Fibroblast of lung (primary cell): ENCODE measurements around the gene ACVR1B. TPM values are rescaled to one million over a fixed set of nuclear protein-coding genes. Genes with fewer than 3 reads are reported as not detected.

Experiments used
- DNase-seq, 2 donors: peaks; one replicate each; pipeline versions ENCODE4 v3.0.0 to v3.0.0-alpha.2; 2010; ENCODE audit warnings: low read depth in 2 of 2
- H2AFZ ChIP-seq: 2 replicates; pipeline ENCODE4 v1.5.1; 2012; ENCODE audit warnings: low read length, control low read depth, inconsistent platforms
- H3K27ac ChIP-seq: 2 replicates; pipeline ENCODE4 v1.5.1; 2011; ENCODE audit warnings: low read length, control low read depth; ENCODE audit not compliant: insufficient read depth
- H3K27me3 ChIP-seq: 2 replicates; pipeline ENCODE4 v1.5.1; 2011; ENCODE audit warnings: mild to moderate bottlenecking, low read length; ENCODE audit not compliant: control insufficient read depth, insufficient read depth
- H3K36me3 ChIP-seq: 2 replicates; pipeline ENCODE4 v1.5.1; 2011; ENCODE audit warnings: low read length; ENCODE audit not compliant: control insufficient read depth, insufficient read depth
- H3K4me1 ChIP-seq: 2 replicates; pipeline ENCODE4 v1.5.1; 2011; ENCODE audit warnings: low read length; ENCODE audit not compliant: control insufficient read depth, insufficient read depth; ENCODE audit errors: extremely low read depth
- H3K4me2 ChIP-seq: 2 replicates; pipeline ENCODE4 v1.5.1; 2011; ENCODE audit warnings: low read length, control low read depth; ENCODE audit not compliant: insufficient read depth; ENCODE audit errors: extremely low read depth
- H3K4me3 ChIP-seq, 4 experiments: fragments of 200-600 bp in 1 of 4; sonication (generic) in 1 of 4; replicated peaks in 1 of 4; 2 replicates each; pipeline ENCODE4 v1.5.1; 2011 to 2016; ENCODE audit warnings: low read length in 4 of 4, low read depth in 3 of 4, mild to moderate bottlenecking in 3 of 4, control low read depth in 2 of 4, inconsistent platforms in 1 of 4, mixed read lengths in 1 of 4; ENCODE audit not compliant: insufficient read depth in 1 of 4; ENCODE audit errors: control extremely low read depth in 1 of 4
- H3K79me2 ChIP-seq: 2 replicates; pipeline ENCODE4 v1.5.1; 2012; ENCODE audit warnings: mild to moderate bottlenecking, low read length, inconsistent platforms; ENCODE audit not compliant: control insufficient read depth, insufficient read depth
- H3K9ac ChIP-seq: 2 replicates; pipeline ENCODE4 v1.5.1; 2011; ENCODE audit warnings: mild to moderate bottlenecking, low read length, control low read depth; ENCODE audit not compliant: insufficient read depth
- H3K9me3 ChIP-seq: 2 replicates; pipeline ENCODE4 v1.5.1; 2012; ENCODE audit warnings: low read depth, low read length; ENCODE audit not compliant: control insufficient read depth, insufficient read depth
- H4K20me1 ChIP-seq: 2 replicates; pipeline ENCODE4 v1.5.1; 2011; ENCODE audit warnings: low read length; ENCODE audit not compliant: control insufficient read depth, insufficient read depth; ENCODE audit errors: extremely low read depth
- EZH2 ChIP-seq: IDR thresholded peaks from 2 replicates; pipeline ENCODE4 v1.5.1; 2012; ENCODE audit warnings: low read length, control low read depth, mild to moderate bottlenecking; ENCODE audit errors: missing control alignments
- polyA plus RNA-seq, 2 donors: library from polyadenylated mRNA; depleted of rRNA in 1 of 2; stranded (reverse) in 1 of 2; unstranded in 1 of 2; fragments of >200 nt; gene quantifications; 2 replicates each; pipeline ENCODE4 v1.2.1, GENCODE V29; 2011 to 2012; ENCODE audit warnings: missing spikeins in 1 of 2
- total RNA-seq: library from RNA; depleted of rRNA; stranded (reverse); fragments of >200 nt; gene quantifications from 2 replicates; pipeline ENCODE4 v1.2.1, GENCODE V29; 2014
- TF ChIP-seq, protein P1 (sequence below), 2 donors: IDR thresholded peaks in 1 of 2; conservative IDR thresholded peaks in 1 of 2; 1 replicate in 1 of 2; 2 replicates in 1 of 2; pipeline ENCODE4 v1.5.1; 2011 to 2012; ENCODE audit warnings: low read length in 2 of 2, control low read depth in 1 of 2, inconsistent platforms in 1 of 2, low read depth in 1 of 2, mild to moderate bottlenecking in 1 of 2

ACVR1B gene
- total and polyA plus RNA-seq, 2 donors (not counting 1 experiment from before 2014, with no cell fraction given), result 12.4 to 13.6 TPM

DNA sequence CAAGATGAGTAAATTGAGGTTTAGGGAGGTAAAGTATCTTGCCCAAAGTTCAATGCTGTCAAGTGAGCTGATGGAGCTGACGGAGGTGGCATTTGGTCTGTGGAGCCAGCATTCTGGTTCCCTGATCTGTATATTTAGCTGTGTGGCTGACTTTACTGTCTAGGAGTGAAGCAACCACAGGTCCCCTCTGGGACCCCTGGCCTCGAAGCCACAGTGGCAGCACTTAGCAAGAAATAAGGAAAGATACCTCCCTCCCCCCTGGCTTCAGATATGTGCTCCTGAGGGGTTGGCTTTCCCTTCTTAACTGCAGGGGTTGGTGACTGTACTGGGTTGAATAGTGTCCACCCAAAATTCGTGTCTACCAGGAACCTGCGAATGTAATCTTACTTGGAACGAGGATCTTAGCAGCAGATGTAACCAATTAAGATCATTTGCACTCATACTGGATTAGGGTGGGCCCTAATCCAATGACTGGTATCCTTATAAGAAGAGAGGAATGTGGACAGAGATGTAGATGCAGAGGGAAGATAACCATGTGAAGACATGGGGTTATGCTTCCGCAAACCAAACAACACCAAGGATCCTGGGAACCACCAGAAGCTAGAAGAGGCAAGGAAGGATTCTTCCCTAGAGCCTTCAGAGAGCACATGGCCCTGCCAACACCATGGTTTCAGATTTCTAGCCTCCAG, 2.0 kb upstream of the ACVR1B start:
- no peaks in the 10 kb centered on the region for H3K36me3 ChIP-seq
- no peak overlapping the region for H2AFZ ChIP-seq
- no peak overlapping the region for H3K4me2 ChIP-seq
- peaks cover under 1% of the 10 kb centered on the region for H3K4me1 ChIP-seq
- DNase-seq, result no peak
- H3K4me3 ChIP-seq, result no peak overlapping the region
- no peaks in the 10 kb centered on the region for H3K9me3 ChIP-seq
- H3K79me2 ChIP-seq, result peaks cover 12% of the 10 kb centered on the region
- peaks cover 13% of the 10 kb centered on the region for H3K27me3 ChIP-seq
- no peaks in the 10 kb centered on the region for H4K20me1 ChIP-seq
- no peak for TF ChIP-seq EZH2
- TF ChIP-seq, protein P1, sequence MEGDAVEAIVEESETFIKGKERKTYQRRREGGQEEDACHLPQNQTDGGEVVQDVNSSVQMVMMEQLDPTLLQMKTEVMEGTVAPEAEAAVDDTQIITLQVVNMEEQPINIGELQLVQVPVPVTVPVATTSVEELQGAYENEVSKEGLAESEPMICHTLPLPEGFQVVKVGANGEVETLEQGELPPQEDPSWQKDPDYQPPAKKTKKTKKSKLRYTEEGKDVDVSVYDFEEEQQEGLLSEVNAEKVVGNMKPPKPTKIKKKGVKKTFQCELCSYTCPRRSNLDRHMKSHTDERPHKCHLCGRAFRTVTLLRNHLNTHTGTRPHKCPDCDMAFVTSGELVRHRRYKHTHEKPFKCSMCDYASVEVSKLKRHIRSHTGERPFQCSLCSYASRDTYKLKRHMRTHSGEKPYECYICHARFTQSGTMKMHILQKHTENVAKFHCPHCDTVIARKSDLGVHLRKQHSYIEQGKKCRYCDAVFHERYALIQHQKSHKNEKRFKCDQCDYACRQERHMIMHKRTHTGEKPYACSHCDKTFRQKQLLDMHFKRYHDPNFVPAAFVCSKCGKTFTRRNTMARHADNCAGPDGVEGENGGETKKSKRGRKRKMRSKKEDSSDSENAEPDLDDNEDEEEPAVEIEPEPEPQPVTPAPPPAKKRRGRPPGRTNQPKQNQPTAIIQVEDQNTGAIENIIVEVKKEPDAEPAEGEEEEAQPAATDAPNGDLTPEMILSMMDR (conservative IDR thresholded peaks at IDR 0.05 in 1 of 2, IDR thresholded peaks at IDR 0.05 in 1 of 2; ENCODE audit: low read depth in 1 of 2, low read length in 2 of 2), result no peak
- H3K9ac ChIP-seq, result no peak overlapping the region
- no peak overlapping the region for H3K27ac ChIP-seq

DNA sequence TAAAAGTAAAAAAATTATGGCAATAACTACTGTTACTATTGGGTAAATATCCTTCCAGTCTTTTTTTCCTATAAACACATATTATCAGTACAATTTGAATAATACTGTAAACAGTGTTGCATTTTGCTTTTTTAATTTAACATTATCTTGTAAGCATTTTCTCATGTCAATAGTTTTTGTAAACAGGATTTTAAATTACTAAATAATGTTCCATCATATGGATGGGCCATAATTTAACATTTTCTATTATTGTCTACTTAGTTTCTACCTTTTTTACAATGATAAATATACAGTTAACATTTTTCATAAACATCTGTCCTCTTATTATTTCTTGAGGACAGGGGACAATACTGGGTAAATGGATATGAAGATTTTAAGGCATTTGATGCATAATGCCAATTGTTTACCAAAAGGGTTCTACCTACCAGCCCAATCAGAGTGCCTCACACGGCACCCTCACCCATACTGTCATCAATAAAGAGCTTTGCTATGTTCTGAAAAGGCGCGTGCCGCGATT, 759 bp upstream of the ACVR1B start:
- Histone ChIP-seq H3K4me2 (peak overlapping the region; percentile 98), H3K27me3 (peaks cover 13% of the 10 kb centered on the region), H3K4me3 (peak overlapping the region; percentile 62 to 69 (median 66)), H3K27ac (peak overlapping the region; percentile 32), H3K36me3 (no peaks in the 10 kb centered on the region), H2AFZ (peak overlapping the region; percentile 93), H3K9me3 (no peaks in the 10 kb centered on the region), H3K4me1 (peaks cover 6% of the 10 kb centered on the region), H3K9ac (peak overlapping the region; percentile 57), H4K20me1 (no peaks in the 10 kb centered on the region), H3K79me2 (peaks cover 19% of the 10 kb centered on the region)
- DNase-seq, result no peak
- no peak for TF ChIP-seq EZH2
- TF ChIP-seq, protein P1 (conservative IDR thresholded peaks at IDR 0.05 in 1 of 2, IDR thresholded peaks at IDR 0.05 in 1 of 2; ENCODE audit: low read depth in 1 of 2, low read length in 2 of 2), result no peak

DNA sequence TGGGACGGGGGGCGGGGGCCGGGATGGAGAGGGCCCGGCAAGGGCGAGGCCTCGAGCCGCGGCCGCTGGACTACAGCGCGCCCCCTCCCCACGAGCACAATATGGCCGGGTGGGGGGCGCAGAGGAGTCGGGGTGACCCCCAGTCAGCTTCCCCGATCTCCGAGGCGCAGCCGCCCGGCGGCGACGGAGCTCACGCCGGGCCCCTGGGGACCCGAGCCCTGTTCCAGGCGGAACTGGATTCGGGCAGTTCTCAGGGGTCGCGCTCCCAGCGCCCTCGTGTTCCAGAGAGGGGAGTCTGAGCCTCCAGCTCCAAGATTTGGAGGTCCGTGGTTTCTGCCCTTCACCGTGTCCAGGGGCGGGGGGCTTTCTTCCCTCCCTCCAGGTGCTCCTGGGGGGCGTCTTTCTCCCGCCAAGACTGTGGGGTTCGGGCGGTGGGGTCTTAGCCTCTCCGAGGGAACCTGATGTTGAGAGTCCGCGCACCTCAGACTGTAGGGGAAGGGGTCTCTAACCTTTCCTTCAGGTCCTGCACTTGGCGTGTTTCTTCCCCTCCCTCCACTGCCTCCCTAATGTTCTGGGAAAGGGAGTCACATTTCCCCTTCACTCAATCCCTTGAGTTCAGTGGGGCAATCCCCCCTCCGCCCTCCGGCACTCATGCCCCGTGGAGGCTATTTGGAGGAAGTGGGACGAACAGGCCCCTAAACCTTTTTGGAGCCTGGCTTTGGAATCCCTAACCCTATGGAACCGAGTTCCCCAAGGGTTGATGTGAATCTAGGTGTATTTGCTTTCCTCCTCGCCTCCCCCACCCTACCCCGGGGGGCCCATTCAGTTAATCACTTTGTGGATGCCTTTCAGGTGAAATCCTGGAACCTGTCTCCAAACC, 584 bp downstream of the ACVR1B start:
- Histone ChIP-seq H3K4me3 (peak overlapping the region; percentile 85 to 91 (median 88)), H3K36me3 (no peaks in the 10 kb centered on the region), H3K27ac (peak overlapping the region; percentile 65), H4K20me1 (no peaks in the 10 kb centered on the region), H3K4me2 (peak overlapping the region; percentile 91), H2AFZ (peak overlapping the region; percentile 30), H3K79me2 (peaks cover 23% of the 10 kb centered on the region), H3K9ac (peak overlapping the region; percentile 84), H3K4me1 (peaks cover 6% of the 10 kb centered on the region), H3K9me3 (no peaks in the 10 kb centered on the region), H3K27me3 (peaks cover 13% of the 10 kb centered on the region)
- no peak for DNase-seq
- TF ChIP-seq EZH2, result no peak
- TF ChIP-seq, protein P1 (conservative IDR thresholded peaks at IDR 0.05 in 1 of 2, IDR thresholded peaks at IDR 0.05 in 1 of 2; ENCODE audit: low read depth in 1 of 2, low read length in 2 of 2), result no peak
